Activated CD4-positive, CD25-positive, alpha-beta regulatory T cell treated with anti-CD3 and anti-CD28 coated beads, Interleukin-2, amount 50 U/mL, for 24 hours (primary cell): ENCODE results near the gene OR52N1.

ENCODE experiments used
- ATAC-seq, 2 donors: fragments of 150-1000 bp; cut with Tn5 transposase; one replicate each; pipeline ENCODE4 v1.10.0; 2021; ENCODE audit warnings: mild to moderate bottlenecking in 1 of 2, moderate library complexity in 1 of 2

OR52N1 gene

DNA sequence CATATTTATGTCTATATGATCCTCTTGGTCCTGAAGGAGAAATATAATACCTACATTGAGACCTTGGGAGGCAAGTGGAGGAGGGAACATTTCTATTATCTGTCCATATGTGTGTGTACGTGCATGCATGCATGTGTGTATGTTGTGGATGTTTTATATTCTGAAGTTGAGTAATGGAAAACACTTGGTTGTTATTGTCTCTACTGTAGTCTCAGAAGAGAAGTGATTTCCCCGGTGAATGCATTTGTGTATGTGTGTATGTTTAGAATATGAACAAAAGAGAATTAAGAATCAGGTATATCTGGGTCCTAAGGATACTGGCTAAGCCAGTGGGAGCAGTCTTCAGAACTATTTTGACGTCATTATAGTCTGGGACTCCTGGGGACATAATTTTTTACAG is at the start of gene OR52N1:
Gene OR52N1, minus strand, starts transcription at position 101 of the 400 bp plus-strand sequence. CDS start 2,449 bp downstream, outside the sequence.
- no peak for ATAC-seq

DNA sequence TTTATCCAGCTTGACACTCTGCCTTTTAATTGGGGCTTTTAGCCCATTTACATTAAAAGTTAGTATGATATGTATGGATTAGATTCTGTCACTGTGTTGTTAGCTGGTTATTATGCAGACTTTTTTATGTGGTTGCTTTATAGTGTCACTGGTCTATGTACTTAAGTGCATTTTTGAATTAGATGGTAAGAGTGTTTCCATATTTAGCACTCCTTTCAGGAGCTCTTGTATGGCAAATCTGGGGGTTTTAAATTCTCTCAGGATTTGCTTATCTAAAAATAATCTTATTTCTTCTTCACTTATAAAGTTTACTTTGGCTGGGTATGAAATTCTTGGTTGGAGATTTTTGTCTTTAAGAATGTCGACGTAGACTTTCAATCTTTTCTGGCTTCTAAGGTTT is 46.6 kb upstream of the OR52N1 start:
- ATAC-seq: no peak

DNA sequence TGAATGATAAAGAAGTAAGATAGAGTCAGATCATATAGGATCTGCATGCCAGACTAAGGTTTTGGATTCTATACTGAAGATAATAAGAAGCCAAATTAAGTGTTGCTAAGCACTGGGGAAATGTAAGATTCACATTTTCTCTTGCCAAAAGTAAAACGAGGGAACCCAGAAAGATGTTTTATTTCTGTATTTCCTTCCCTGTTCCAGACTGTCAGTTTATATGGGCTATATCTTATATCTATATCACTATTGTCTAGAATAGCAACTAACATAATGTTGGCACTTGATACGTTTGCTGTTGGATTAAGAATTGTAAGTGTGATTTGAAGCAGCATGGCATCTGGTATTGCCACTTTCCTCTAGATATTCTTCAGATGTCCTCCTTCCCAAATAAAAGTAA is 42.4 kb upstream of the OR52N1 start:
- no peak for ATAC-seq

DNA sequence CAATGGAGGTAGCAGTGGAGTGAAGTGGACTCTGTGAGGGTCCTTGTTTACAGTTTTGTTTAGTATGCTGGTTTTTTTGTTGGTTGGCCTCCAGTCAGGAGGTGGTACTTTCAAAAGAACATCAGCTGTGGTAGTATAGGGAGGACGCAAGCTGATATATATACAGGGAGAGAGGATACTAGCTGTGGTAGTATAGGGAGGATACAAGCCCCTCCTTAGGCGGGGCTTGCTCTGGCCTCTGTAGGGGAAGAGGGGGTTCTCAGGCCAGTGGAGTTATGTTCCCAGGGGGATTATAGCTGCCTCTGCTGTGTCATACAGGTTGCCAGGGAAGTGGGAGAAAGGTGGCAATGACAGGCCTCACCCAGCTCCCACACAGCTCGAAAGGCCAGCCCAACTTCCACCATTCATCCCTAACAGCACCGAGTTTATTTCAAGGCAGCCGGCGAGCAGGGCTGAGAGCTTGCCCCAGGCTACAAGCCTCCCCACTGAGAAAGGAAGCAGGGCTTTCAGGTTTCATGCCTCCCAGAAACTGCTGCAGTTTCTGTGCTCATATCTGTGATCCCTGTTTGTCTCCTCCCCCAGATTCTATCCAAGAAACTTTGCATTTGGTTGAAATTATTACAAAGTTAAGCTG is 40.2 kb upstream of the OR52N1 start:
- ATAC-seq: no peak

DNA sequence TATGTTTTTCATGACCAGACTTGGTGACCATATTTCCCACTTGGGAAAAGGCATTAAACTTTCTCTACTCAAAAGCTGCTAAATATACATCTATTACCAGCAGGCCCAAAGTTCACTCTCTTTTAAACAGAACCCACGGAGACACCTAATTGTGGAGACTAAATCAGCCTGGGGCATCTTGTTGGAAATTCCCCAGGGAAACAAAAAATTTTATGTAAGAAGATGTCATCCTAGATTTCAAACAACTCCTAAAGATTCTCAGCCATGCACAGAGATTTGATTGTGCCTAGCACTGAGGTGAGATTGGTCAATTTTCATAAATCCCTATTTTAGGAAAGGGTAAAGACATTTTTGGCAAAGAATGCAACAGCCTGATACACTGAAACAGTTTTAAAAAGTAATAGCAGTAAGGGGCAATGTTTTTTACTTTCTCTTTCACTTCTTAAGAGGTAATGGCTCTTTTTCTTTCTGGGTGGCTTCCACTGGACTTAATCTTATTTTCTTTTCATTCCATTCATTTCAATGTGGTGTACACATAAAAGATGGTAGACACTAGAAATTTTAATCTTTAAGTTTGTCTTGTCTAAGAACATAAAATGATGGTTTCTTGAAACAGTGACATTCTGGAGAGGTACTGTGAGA is 27.3 kb upstream of the OR52N1 start:
- ATAC-seq: peak in 1 of 2 donors; percentile 44

DNA sequence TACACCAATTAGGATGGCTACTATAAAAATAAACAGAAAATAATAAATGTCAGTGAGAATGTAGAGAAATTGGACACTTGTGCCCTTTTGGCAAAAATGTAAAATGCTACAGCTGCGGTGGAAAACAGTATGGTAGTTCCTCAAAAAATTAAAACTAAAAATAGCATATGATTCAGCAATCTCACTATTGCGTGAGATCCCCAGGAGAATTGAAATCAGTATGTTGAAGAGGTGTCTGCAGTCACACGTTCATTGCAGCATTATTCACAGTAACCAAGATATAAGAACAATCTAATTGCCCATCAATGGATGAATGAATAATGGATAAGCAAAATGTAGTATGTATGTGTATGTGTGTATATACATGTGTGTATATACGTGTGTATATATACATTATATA is 24.5 kb upstream of the OR52N1 start:
- no peak for ATAC-seq

DNA sequence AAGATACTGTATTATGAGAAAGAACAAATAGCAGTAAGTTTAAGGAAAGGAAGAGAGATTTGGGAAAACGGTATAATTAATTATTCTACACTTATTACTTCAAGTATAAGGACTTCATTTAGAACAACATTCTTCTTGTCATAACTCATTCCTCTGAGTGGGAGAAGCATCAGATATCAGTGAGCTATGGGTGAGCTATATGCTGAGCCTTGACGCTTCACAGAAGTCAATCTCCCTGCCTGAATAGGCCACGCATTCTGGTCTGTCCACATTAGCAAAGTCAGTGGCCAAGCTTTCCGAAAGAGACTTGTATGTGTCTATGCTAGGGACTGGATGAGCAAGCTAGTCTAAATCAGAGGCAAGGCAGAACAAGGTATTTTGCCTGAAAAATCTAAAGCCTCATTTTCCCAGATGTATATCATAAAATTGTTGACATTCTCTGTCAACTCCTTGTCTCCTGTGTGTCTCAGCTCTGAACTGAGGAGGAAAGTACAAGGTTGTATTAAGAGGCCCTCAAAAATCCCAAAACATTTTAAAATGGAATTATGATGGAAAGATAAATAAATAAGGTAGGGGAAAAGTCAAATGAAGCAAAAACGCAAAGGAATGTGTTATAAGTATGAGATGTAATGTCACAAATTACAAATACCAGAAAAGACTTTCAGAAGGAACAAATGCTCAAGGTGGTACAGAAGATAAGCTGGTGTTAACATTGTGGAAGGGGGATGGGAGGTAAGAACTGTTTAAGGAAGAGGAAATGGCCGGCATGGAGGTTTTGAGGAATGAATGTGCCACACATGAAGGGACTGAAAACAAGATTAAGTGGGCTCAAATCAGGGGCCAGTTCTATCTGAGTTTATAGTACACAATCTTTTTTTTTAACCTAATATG is 19.1 kb upstream of the OR52N1 start:
- no peak for ATAC-seq

DNA sequence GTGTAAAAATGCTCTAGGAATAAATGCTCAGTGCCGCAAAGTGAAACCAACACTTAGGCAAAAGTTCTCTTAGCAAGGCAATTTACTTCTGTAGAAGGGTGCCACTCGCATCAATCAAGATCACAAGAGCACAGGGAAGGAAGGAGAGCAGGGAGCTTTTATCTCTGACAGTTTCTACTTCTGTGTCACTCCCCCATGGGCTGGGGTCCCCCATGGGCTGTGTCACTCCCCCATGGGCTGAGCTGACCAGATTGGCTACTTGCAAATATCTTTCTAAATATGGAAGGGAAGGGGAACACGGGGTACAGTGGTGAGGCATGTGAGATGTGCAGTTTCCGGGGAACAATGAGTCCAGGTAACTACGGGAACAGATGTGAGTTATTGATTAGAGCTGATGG is 18.1 kb upstream of the OR52N1 start:
- peak in 1 of 2 donors; percentile 20 for ATAC-seq

DNA sequence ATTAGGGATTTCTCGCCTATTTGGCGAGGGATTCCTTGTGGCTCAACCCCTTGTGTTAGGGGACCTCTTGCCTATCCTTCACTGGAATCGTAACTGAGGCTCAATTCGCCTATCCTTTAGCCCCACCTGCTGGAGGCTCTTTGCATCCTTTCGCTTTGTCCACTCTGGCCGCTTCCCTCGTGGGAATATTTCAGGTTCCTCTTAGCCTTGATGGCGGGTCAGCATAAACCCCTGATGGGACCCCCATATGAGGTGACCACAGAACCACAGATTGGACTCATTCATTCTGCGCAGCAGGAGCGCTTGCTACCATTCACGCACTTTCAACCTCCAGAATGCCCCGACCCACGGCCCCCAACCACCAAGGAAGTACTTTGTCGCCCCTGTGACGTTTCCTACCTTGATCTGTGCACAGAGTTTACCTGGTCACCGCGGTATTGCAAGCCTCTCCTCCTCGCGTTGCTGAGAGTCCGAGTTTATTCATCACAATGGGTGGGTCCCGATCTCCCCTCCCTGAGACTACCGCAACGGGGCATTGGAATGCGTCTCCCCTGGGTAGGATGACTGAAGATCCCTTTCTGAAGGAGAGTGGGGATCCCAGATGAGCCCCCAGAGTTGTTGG is 17.5 kb upstream of the OR52N1 start, which contains the start of gene OR52N2:
Gene OR52N2, plus strand, starts transcription at position 425 of the 622 bp plus-strand sequence. CDS start 11,412 bp downstream, outside the sequence.
- peak; percentile 72 to 83 for ATAC-seq

DNA sequence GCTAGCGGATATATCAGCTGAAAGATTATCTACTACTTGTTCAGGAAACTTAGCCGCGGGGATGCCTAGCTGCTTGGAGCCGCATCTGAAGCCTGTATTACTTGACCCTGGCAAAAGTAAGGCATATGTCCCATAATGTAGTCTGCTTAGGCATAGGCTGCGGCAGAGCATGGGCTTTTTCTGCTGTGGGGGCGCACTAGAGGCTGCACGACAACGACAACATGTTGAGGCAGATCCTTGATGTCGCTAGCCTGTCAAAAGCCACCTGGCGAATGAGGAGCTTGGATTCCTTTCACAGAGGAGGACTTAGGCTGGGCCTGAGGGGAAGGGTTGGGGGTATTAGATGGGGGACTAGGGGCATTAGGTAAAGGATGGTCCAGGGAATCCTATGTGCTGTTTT is 16.5 kb upstream of the OR52N1 start:
- no peak for ATAC-seq

DNA sequence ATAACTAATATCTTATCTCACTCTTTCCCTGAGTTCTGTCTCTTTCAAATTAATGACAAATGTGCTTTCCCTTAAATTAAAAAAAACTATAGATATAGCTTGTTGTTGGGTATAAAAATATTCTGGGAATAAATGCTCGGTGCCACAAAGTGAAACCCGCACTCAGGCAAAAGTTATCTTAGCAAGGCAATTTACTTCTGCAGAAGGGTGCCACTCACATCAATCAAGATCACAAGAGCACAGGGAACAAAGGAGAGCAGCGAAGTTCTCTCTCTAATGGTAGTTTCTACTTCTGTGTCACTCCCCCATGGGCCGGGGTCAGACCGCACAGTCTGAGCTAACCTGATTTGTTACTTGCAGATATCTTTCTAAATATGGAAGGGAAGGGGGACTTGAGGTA is 12.9 kb upstream of the OR52N1 start:
- ATAC-seq: no peak

DNA sequence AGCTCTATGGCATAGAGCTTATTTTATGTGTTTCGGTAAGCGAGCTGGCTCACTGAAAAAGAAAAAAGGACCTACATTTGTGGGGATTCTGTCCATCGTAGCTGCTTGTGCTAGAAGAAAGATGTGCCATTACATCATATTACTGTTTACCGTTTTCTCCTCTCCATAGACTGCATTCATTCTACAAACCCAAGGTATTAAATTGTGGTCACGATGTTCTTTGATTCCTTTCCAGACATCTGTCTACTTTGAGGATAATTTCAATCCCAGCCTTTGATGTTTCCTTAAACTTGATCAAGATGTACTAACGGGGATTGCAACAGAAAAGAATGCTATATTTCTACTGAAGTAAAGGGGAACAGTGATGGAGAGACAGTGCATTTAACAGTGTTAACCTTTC is 5.5 kb upstream of the OR52N1 start:
- ATAC-seq: no peak

DNA sequence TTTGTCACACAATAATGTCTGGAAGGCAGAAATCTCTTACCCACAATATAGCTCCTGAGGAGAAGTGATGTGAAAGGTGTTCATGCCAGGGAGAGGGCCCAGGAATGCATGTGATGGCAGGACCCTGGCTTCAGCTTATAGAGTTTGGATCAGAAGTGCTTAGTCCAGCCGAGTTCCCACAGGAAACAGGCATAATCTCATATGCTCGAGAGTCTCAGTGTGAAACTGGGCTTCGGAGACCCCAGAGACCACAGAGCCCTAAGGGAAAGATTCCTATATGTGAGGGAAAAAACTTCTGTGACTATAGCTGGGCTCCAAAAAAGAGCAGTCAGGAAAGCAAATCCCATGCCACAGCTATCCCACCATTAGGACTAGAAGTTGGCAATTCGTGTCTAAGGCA is 7.8 kb downstream of the OR52N1 start, which contains the start of gene OR52N5:
Gene OR52N5, minus strand, starts transcription at position 101 of the 400 bp plus-strand sequence. CDS start 4,721 bp downstream, outside the sequence.
- ATAC-seq: no peak

DNA sequence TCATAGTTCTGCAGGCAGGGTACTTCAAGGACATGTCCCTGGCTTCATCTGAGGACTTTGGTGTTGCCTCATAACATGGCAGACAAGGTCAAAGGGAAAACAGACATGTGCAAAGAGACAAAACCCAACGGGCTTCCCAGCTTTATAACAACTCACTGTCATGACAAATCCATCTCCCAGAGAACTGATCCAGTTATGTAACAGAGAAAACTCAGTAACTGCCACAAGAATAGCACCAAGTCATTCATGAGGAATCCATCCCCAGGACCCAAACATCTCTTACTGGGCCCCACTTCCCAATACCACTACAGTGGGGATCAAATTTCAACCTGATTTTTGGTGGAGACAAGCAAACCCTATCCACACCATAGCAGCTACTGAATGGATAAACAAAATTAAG is 24.0 kb downstream of the OR52N1 start:
- ATAC-seq: no peak

DNA sequence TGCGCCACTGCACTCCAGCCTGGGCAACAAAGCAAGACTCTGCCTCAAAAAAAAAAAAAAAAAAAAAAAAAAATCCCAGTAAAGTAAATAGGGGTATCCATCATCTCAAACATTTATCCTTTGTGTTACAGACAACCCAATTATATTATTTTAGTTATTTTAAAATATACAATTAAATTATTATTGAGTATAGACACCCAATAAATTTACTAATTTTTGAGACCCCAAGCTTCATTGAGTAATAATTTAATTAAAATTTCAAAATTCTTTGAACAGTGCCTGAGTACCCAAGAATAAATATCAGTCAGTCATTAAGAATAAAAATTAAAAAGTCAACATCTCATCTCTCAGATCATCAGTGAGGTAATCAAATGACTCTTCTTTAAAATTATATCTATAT is 37.1 kb downstream of the OR52N1 start, which contains the start of gene OR52N4:
Gene OR52N4, plus strand, starts transcription at position 301 of the 400 bp plus-strand sequence. CDS start 498 bp downstream, outside the sequence.
- ATAC-seq: no peak

DNA sequence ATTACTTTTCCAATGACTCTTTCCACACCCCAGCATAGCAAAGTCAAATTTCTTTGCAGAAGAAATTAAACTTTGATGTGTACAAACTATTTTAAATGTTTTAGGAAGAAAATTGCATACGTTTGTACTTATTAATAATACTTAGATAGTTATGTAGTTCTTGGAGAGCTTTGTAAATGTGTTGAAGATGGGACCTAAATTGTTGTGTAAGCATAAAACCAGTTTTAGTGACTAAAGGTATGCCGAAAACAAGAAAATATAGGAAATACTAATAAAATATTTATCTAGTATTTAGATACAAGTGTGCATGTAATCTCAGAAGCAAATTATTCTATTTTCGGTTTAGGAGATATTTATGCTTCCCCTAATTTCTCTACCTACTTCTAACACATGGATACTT is 41.2 kb downstream of the OR52N1 start:
- ATAC-seq: no peak

DNA sequence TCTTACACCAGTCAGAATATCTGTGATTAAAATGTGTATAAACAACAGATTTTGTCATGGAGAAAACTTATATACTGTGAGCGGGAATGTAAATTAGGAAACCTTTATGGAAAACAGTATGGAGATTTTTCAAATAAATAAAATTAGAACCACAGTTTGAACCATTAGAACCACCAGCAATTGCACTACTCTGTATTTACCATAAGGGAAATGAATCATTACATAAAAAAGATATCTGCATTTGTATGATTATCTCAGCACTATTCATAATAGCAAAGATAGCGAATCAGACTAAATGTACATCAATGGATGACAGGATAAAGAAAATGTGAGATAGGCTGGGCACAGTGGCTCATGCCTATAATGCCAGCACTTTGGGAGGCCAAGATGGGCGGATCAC is 44.5 kb downstream of the OR52N1 start:
- no peak for ATAC-seq

DNA sequence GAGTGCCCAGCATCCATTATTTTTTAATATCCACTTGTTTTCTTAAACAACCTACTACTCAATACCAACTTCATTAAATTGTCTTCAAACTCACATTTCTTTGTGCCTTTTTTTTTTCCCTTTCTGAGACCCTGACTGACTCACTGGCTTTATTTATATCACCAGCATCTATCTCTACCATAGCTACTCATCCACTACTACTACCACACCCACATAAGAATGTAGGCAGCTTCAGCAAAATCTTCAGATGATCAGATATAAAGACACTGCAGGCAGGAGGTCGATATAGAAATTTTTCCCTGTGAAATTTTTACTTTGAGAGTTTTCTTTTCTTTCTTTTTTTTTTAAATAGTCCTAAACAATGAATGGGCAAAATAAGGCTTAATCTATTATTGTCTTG is 52.6 kb downstream of the OR52N1 start:
- ATAC-seq: no peak

DNA sequence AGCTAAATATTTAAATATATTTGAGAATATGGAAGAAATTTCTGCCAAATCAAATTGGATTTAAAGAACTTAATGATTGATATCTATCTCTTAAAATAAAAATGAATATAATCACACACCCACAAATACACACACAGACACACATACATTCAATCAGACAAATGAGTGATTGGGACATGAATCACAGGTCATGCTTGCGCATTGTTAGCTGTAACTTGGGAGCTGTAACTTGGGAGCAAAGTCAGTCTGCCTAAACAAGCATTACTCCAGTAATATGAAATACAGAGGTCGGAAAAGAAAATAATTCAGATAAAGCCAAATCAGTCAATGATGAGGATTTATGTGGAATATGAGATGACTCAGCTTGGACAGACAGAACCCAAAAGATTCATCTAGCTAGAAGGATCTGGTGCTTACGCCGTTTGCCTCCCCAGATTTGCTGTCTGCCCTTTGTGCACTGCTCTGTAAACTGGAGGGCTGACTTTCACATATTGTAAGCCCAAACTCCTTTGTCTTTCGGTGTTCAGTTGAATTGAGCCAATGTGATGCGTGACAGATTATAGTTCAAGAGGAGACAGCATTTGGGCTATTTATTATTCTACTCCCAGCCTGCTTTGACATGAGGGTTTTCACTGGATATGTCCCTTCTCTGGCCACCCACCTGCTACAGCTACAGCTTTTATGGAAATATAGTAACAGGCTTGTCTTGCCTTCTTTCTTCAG is 53.2 kb downstream of the OR52N1 start:
- ATAC-seq: no peak

DNA sequence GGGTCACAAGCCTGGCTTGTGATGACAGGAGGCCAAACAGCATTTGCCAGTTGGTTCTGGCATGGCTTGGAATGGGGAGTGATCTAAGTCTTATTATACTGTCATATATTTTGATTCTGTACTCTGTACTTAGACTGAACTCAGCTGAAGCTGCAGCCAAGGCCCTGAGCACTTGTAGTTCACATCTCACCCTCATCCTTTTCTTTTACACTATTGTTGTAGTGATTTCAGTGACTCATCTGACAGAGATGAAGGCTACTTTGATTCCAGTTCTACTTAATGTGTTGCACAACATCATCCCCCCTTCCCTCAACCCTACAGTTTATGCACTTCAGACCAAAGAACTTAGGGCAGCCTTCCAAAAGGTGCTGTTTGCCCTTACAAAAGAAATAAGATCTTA is 54.0 kb downstream of the OR52N1 start:
- no peak for ATAC-seq
